Measurements from ENCODE around the gene PDE1C.

GRCh38 chr7:31850601-31851000 is 219.6 kb downstream of the PDE1C start:
- TF ChIP-seq CTCF (conservative IDR thresholded peaks at IDR 0.05; ENCODE audit: low read depth, low read length) (no peak), POLR2A (IDR thresholded peaks at IDR 0.05; ENCODE audit: low read depth, low read length) (no peak), MAFK (IDR thresholded peaks at IDR 0.05; ENCODE audit: low read depth, low read length) (no peak), SMC3 (IDR thresholded peaks at IDR 0.05; ENCODE audit: low read depth, low read length) (no peak), RFX5 (IDR thresholded peaks at IDR 0.05; ENCODE audit: low read depth, low read length) (no peak), NFE2L2 (IDR thresholded peaks at IDR 0.05; ENCODE audit: low read depth, low read length) (no peak), RCOR1 (IDR thresholded peaks at IDR 0.05; ENCODE audit: insufficient replicate concordance, low read length) (no peak)

Measured in IMR-90 (cell line).